HL-60/S4 (cell line): ENCODE data around the gene AHCY.
"Not testable (repeated sequence)": the region's sequence is repeated elsewhere in the genome, so short reads cannot be mapped to it uniquely, and the experiment has no call there.

ENCODE experiments used
- in situ Hi-C: fragments of 300-500 bp; cut with MboI; formaldehyde crosslinking; loops from 2 replicates; pipeline ENCODE4 v1.14.3; 2022; ENCODE audit warnings: low sequenced_read_pairs

The AHCY gene

GRCh38 chr20:34328207-34328606 is 25.1 kb upstream of the AHCY start:
- in situ Hi-C loops, result not testable (repeated sequence)

- in situ Hi-C loops, result loop anchor here (25.0 kb wide), 1 partner anchor 388 kb away; the partner anchor contains the start of gene TP53INP2
Measured at GRCh38 chr20:34324541-34324940, 21.4 kb upstream of the AHCY start.

- in situ Hi-C loops, result loop anchor here (25.0 kb wide), 1 partner anchor 390 kb away; the partner anchor contains the start of gene TP53INP2
Measured at GRCh38 chr20:34322267-34323105, 19.3 kb upstream of the AHCY start.

- in situ Hi-C loops, result loop anchor here (25.0 kb wide), 1 partner anchor 391 kb away; the partner anchor contains the start of gene TP53INP2
Measured at GRCh38 chr20:34320861-34321260, 17.7 kb upstream of the AHCY start.

- in situ Hi-C loops, result loop anchor here (10.0 to 25.0 kb wide), 2 partner anchors 156 to 393 kb away; partner anchors contain the start of gene TP53INP2
Measured at GRCh38 chr20:34318609-34319443, 15.7 kb upstream of the AHCY start.

DNA sequence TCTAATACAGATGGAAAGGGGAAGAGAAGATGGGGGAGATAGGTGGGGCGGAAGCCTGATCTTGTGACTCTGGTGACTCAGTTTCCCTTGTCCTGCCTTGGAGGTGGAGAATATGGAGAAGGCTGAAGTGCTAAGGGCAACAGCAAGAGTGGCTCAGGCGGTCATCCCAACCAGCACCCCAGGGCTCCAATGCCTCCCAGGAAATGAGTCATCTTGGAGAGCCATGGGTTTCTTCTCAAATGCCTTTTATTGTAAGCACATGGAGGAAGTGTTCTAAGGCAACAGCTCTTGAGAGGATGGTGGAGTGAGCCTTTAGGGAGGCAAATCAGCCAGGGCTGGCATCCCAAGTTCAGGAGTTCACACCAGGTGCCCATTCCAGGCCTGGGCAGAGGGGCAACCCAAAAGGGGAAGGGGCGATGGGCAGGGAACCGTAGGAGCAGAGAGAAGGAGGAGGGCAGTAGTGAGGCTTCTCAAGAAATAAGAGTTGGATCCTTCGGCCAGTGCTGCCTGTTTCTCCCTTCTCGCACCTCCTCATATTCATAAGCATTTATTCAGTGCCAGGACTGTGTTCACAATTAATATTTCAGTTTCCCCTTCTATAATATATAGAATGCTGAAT is 13.2 kb upstream of the AHCY start:
- in situ Hi-C loops, result loop anchor here (10.0 to 25.0 kb wide), 2 partner anchors 158 to 396 kb away; partner anchors contain the start of gene TP53INP2

DNA sequence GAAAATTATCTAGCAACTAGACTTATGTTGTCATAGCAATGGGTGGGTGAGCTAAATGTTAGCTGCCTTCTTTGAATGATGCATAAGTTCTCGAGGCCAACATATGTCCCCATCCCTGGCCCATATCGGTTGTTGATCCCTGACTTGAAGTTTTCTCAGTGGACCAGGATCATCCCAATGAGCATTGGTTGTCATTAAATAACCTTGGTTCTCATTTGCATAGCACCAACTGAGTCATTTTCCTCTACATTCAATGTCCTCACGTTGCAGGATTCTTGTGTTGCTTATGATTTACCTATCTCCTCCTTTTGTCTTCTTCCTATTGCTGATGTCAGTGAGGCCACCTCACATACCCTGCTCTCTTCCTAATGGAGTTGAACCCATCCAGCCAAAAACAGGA is 12.1 kb upstream of the AHCY start:
- in situ Hi-C loops, result loop anchor here (10.0 to 25.0 kb wide), 2 partner anchors 160 to 397 kb away; partner anchors contain the start of gene TP53INP2

DNA sequence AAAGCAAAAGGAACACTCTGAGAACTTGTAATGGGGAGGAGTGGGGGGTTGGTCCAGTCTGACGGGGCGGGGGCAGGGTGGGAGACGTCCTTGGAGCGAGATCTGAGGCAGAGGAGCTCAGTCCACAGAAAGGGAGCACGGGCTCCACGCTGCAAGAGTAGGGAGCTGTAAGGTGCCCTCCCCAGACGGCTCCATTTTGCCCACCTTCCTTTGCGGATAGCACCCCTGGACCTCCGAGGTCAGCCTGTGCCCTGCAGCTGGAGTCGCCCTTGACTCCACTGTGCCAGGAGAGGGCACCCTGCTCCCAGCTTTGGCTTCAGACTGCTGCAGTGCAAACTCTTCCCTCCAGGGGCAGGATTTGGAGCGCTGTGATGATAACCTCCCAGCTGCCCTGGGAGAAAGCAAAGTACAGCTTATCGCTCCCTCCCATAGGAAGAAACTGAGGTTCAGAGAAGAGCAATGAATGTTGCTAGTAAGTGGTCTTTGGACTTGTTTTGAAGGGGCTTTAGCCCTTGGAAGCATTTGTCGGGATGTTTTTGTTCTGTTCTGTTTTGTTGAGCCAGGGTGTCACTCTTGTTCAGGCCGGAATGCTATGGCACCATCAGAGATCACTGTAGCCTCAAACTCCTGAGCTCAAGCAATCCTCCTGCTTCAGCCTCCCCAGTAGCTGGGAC is 9.5 kb upstream of the AHCY start:
- in situ Hi-C loops, result loop anchor here (10.0 to 25.0 kb wide), 2 partner anchors 162 to 400 kb away; partner anchors contain the start of gene TP53INP2

DNA sequence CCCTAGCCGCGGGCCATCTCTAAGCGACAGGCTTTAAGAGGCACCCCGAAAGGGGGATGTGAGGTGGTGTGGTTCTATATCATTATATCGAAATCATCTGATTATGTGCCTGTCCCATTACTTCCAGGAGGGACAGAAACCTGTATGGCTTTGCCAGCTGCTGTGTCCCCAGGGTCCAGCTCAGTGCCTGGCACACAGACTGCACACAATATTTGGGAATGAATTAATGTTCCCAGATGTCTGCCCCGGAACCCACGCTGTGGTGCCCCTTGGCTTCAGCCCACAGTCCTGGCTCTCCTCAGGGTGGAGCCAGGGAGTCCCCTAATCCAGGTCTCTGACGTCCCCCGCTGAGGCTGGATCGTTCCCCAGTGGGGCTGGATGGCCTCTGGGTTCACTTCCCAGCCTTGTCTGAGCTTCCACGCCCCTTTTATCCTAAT is 8.9 kb upstream of the AHCY start:
- in situ Hi-C loops, result loop anchor here (10.0 to 25.0 kb wide), 2 partner anchors 163 to 400 kb away; partner anchors contain the start of gene TP53INP2

GRCh38 chr20:34311118-34312023 is 8.2 kb upstream of the AHCY start:
- in situ Hi-C loops, result loop anchor here (10.0 to 25.0 kb wide), 2 partner anchors 163 to 401 kb away; partner anchors contain the start of gene TP53INP2

- in situ Hi-C loops, result loop anchor here (10.0 to 25.0 kb wide), 2 partner anchors 164 to 402 kb away; partner anchors contain the start of gene TP53INP2
Measured at GRCh38 chr20:34310481-34311117, 7.4 kb upstream of the AHCY start.

GRCh38 chr20:34309691-34310090 is 6.5 kb upstream of the AHCY start:
- in situ Hi-C loops, result loop anchor here (10.0 to 25.0 kb wide), 2 partner anchors 165 to 403 kb away; partner anchors contain the start of gene TP53INP2

GRCh38 chr20:34305333-34306230 is 2.4 kb upstream of the AHCY start:
- in situ Hi-C loops, result loop anchor here (25.0 kb wide), 1 partner anchor 407 kb away; the partner anchor contains the start of gene TP53INP2

- in situ Hi-C loops, result loop anchor here (25.0 kb wide), 1 partner anchor 410 kb away; the partner anchor contains the start of gene TP53INP2
Measured at GRCh38 chr20:34302312-34302722, 838 bp downstream of the AHCY start.

GRCh38 chr20:34301587-34302311 is 1.4 kb downstream of the AHCY start:
- in situ Hi-C loops, result loop anchor here (25.0 kb wide), 1 partner anchor 411 kb away; the partner anchor contains the start of gene TP53INP2
